IMR-90 (cell line): Measurements from ENCODE around the gene HIVEP3. TPM values are rescaled to one million over a fixed set of nuclear protein-coding genes. Genes with fewer than 3 reads are reported as not detected.

Experiments used
- ATAC-seq: fragments of 200-7000 bp; cut with Tn5 transposase; 2 replicates; pipeline ENCODE4 v1.9.1; 2020; ENCODE audit warnings: low read depth, mild to moderate bottlenecking, moderate library complexity
- BruUV-seq: library from RNA; stranded (reverse); fragments of 400-500 nt; replicated peaks from 2 replicates; lab custom pipeline; 2021; lab: Mats Ljungman, UMichigan
- CTCF ChIA-PET: fragments of 300-600 bp; formaldehyde crosslinking; extraction: SDS; loops from one replicate; lab custom pipeline; 2021; ENCODE audit warnings: antibody characterized with exemption; lab: Yijun Ruan, JAX
- POLR2A ChIA-PET: fragments of 300-600 bp; sonication (Branson Sonifier 250); formaldehyde crosslinking; loops from one replicate; lab custom pipeline; 2022; ENCODE audit warnings: antibody characterized with exemption; ENCODE audit not compliant: unreplicated experiment; lab: Charles Lee
- DNase-seq: peaks from one replicate; pipeline ENCODE4 v3.0.0; 2013
- H2AFZ ChIP-seq: replicated peaks from 2 replicates; pipeline ENCODE3; 2013; ENCODE audit warnings: low read length, mild to moderate bottlenecking; ENCODE audit not compliant: poor library complexity
- H2AK5ac ChIP-seq: 2 replicates; pipeline ENCODE4 v1.6.1; 2013; ENCODE audit warnings: low read depth, low read length, inconsistent platforms
- H2AK9ac ChIP-seq: replicated peaks from 2 replicates; pipeline ENCODE3; 2013; ENCODE audit warnings: mild to moderate bottlenecking, low read depth, low read length, moderate library complexity; ENCODE audit not compliant: poor library complexity
- H2BK120ac ChIP-seq: 2 replicates; pipeline ENCODE4 v1.6.1; 2013; ENCODE audit warnings: low read depth, low read length, inconsistent platforms
- H2BK15ac ChIP-seq: 3 replicates; pipeline ENCODE4 v1.6.1; 2013; ENCODE audit warnings: low read depth, low read length, inconsistent platforms
- H2BK20ac ChIP-seq: 2 replicates; pipeline ENCODE4 v1.6.1; 2013; ENCODE audit warnings: low read depth, mild to moderate bottlenecking, inconsistent platforms, low read length, moderate library complexity
- H2BK5ac ChIP-seq: 2 replicates; pipeline ENCODE4 v1.6.1; 2013; ENCODE audit warnings: mild to moderate bottlenecking, low read depth, low read length, inconsistent platforms; ENCODE audit not compliant: poor library complexity, severe bottlenecking
- H3K14ac ChIP-seq: replicated peaks from 2 replicates; pipeline ENCODE4 v1.6.1; 2013; ENCODE audit warnings: low read depth, low read length, inconsistent platforms
- H3K18ac ChIP-seq: 2 replicates; pipeline ENCODE4 v1.6.1; 2013; ENCODE audit warnings: low read depth, low read length, control low read depth
- H3K23ac ChIP-seq: 2 replicates; pipeline ENCODE4 v1.6.1; 2013; ENCODE audit warnings: low read depth, low read length, inconsistent platforms
- H3K27ac ChIP-seq: 2 replicates; pipeline ENCODE4 v1.5.1; 2013; ENCODE audit warnings: mild to moderate bottlenecking, control low read depth, low read length; ENCODE audit not compliant: insufficient read depth
- H3K27me3 ChIP-seq: 2 replicates; pipeline ENCODE4 v1.6.1; 2013; ENCODE audit warnings: low read length; ENCODE audit not compliant: control insufficient read depth, insufficient read depth
- H3K36me3 ChIP-seq: 2 replicates; pipeline ENCODE4 v1.6.1; 2013; ENCODE audit warnings: low read length, mixed read lengths; ENCODE audit not compliant: control insufficient read depth, insufficient read depth
- H3K4ac ChIP-seq: 2 replicates; pipeline ENCODE4 v1.6.1; 2013; ENCODE audit warnings: low read depth, low read length, inconsistent platforms
- H3K4me1 ChIP-seq: 2 replicates; pipeline ENCODE4 v1.6.1; 2013; ENCODE audit warnings: low read length, mixed read lengths; ENCODE audit not compliant: control insufficient read depth, insufficient read depth
- H3K4me2 ChIP-seq: 2 replicates; pipeline ENCODE4 v1.6.1; 2013; ENCODE audit warnings: low read depth, mild to moderate bottlenecking, control low read depth, low read length, moderate library complexity
- H3K4me3 ChIP-seq: 2 replicates; pipeline ENCODE4 v1.5.1; 2013; ENCODE audit warnings: low read depth, mild to moderate bottlenecking, control low read depth, low read length, moderate library complexity; ENCODE audit not compliant: insufficient read depth
- H3K56ac ChIP-seq: 2 replicates; pipeline ENCODE4 v1.6.1; 2013; ENCODE audit warnings: low read length, inconsistent platforms; ENCODE audit not compliant: insufficient read depth; ENCODE audit errors: extremely low read depth
- H3K79me1 ChIP-seq, 2 experiments: 2 replicates each; pipeline ENCODE4 v1.6.1; 2013; ENCODE audit warnings: low read length in 2 of 2, inconsistent platforms in 1 of 2, low read depth in 1 of 2
- H3K9ac ChIP-seq: 2 replicates; pipeline ENCODE4 v1.6.1; 2013; ENCODE audit warnings: low read depth, low read length, control low read depth
- H3K9me1 ChIP-seq: 2 replicates; pipeline ENCODE4 v1.6.1; 2013; ENCODE audit warnings: low read length, inconsistent platforms; ENCODE audit not compliant: insufficient read depth
- H3K9me3 ChIP-seq: 2 replicates; pipeline ENCODE4 v1.6.1; 2013; ENCODE audit warnings: low read length; ENCODE audit not compliant: control insufficient read depth, insufficient read depth
- H4K20me1 ChIP-seq: 2 replicates; pipeline ENCODE4 v1.6.1; 2013; ENCODE audit warnings: low read length, inconsistent platforms; ENCODE audit not compliant: insufficient read depth
- H4K5ac ChIP-seq: 2 replicates; pipeline ENCODE4 v1.6.1; 2013; ENCODE audit warnings: mild to moderate bottlenecking, low read depth, low read length, control low read depth
- H4K8ac ChIP-seq, 2 experiments: 2 replicates each; pipeline ENCODE4 v1.6.1; 2013; ENCODE audit warnings: low read depth in 2 of 2, low read length in 2 of 2, control low read depth in 1 of 2, inconsistent platforms in 1 of 2
- H4K91ac ChIP-seq: 2 replicates; pipeline ENCODE4 v1.6.1; 2013; ENCODE audit warnings: low read depth, low read length, inconsistent platforms; ENCODE audit not compliant: insufficient read depth
- MAFK ChIP-seq: IDR thresholded peaks from 2 replicates; pipeline ENCODE4 v1.6.1; 2012; ENCODE audit warnings: low read depth, low read length, improper control_type of control experiment
- NFE2L2 ChIP-seq: fragments of 150-350 bp; IDR thresholded peaks from 2 replicates; pipeline ENCODE4 v1.6.1; 2016; ENCODE audit warnings: low read depth, mild to moderate bottlenecking, low read length
- POLR2A ChIP-seq: IDR thresholded peaks from 2 replicates; pipeline ENCODE4 v1.6.1; 2012; ENCODE audit warnings: mild to moderate bottlenecking, low read depth, low read length
- RAD21 ChIP-seq: IDR thresholded peaks from 2 replicates; pipeline ENCODE4 v1.6.1; 2012; ENCODE audit warnings: low read length, improper control_type of control experiment
- RCOR1 ChIP-seq: IDR thresholded peaks from 2 replicates; pipeline ENCODE4 v1.6.1; 2012; ENCODE audit warnings: mild to moderate bottlenecking, low read length, improper control_type of control experiment; ENCODE audit not compliant: insufficient replicate concordance
- RFX5 ChIP-seq: IDR thresholded peaks from 2 replicates; pipeline ENCODE4 v1.8.0; 2012; ENCODE audit warnings: low read depth, mild to moderate bottlenecking, low read length, moderate library complexity
- WGBS, 2 experiments: methylation state at CpG; one replicate each; pipeline versions ENCODE4 v1.1.5 to v1.1.7; 2013; ENCODE audit warnings: missing lambda C conversion rate in 2 of 2; ENCODE audit not compliant: insufficient read length in 1 of 2; ENCODE audit errors: extremely low coverage in 2 of 2; 5-methylcytosine and 5-hydroxymethylcytosine counted together
- dilution Hi-C: fragments of 300-500 bp; cut with HindIII; formaldehyde crosslinking; loops from one replicate; pipeline ENCODE4 v1.14.3; 2018; ENCODE audit warnings: low sequenced_read_pairs; ENCODE audit not compliant: unreplicated experiment
- in situ Hi-C: fragments of 300-500 bp; cut with MboI; formaldehyde crosslinking; loops from 3 replicates; pipeline ENCODE4 v1.14.3; 2019; ENCODE audit warnings: low sequenced_read_pairs, inconsistent platforms, mixed read lengths
- intact Hi-C: fragments of 100-400 bp; cut with micrococcal nuclease; formaldehyde crosslinking; loops from 2 replicates; pipeline ENCODE4 v1.10.0; 2022
- polyA plus RNA-seq, 3 experiments: library from polyadenylated mRNA; depleted of rRNA; stranded (reverse); fragments of >200 nt; gene quantifications; 2 replicates each; pipeline ENCODE4 v1.2.3, GENCODE V29; 2012; ENCODE audit warnings: low replicate concordance in 1 of 3
- total RNA-seq: library from RNA; depleted of rRNA; stranded (reverse); fragments of >200 nt; gene quantifications from 2 replicates; pipeline ENCODE4 v1.2.3, GENCODE V29; 2012

HIVEP3 gene
- total and polyA plus RNA-seq, 2 of the 4 experiments (the other 2 are of a cell fraction), result 1.4 to 4.0 TPM

DNA sequence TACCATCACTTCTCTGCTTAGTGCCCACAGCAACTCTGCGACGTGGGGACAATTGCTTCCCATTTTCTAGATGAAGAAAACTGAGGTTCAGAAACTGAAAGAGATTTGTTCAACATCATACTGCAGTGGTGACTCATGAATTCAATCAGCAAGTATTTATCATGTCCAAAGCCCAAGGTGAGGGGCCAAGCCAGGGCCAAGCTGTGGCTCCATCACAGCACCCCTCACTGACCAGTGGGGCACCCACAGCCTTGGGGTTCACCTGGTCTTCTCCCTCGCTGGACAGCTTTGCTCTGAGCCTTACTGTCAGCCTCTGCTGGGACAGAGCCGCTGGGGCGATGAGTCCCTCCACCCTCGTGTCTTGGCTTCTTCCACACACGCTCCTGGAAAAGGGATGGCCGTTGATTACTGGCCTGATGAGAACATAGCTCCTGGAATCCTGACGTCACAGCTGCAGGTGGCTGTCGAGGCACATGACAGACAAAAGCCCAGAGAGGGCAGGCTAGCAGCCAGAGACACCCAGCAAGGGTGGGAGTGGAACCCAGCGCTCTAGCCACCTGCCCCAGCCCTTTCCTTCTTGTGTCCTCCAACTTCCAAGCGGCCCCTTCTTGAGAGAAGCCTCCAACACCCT, 440.5 kb downstream of the HIVEP3 start:
- ChIA-PET POLR2A (no interaction called here), CTCF (interaction anchor here (1.2 kb wide), 1 partner anchor 14 kb away, joined by 3 read pairs; no protein-coding TSS in a partner anchor)
- ATAC-seq, result no peak

More for the DNA sequence above, 440.5 kb downstream of the HIVEP3 start:
- no peak overlapping the region for H2AK9ac ChIP-seq
- WGBS, 2 experiments, result 85% methylated on average over 10 of the region's 12 CpGs; no CpG with 5 or more reads in 1 of the 2 experiments
- peaks cover 2% of the 10 kb centered on the region; the same call in 1 of the 2 replicates for H3K27me3 ChIP-seq
- no peak overlapping the region for H3K27ac ChIP-seq
- peaks cover 5% of the 10 kb centered on the region for H3K9me1 ChIP-seq
- H3K4me3 ChIP-seq, result no peak overlapping the region
- H3K9ac ChIP-seq, result no peak overlapping the region
- H3K9me3 ChIP-seq, result no peaks in the 10 kb centered on the region
- no peak overlapping the region for H3K4ac ChIP-seq
- no peaks in the 10 kb centered on the region for H3K36me3 ChIP-seq
- no peak overlapping the region for H2BK20ac ChIP-seq
- no peak for DNase-seq
- H4K91ac ChIP-seq, result no peak overlapping the region
- H3K4me1 ChIP-seq, result peaks cover 13% of the 10 kb centered on the region; the same call in 1 of the 2 replicates
- H4K8ac ChIP-seq, result no peak overlapping the region
- no peak overlapping the region for H3K4me2 ChIP-seq
- no peaks in the 10 kb centered on the region for H3K79me1 ChIP-seq
- H2AFZ ChIP-seq, result no peak overlapping the region
- BruUV-seq, result no TSS peak
- H3K56ac ChIP-seq, result no peak overlapping the region
- H2AK5ac ChIP-seq, result no peak overlapping the region
- no peak overlapping the region for H2BK15ac ChIP-seq
- no peak overlapping the region for H2BK120ac ChIP-seq
- TF ChIP-seq RFX5 (no peak), RAD21 (no peak), MAFK (no peak), NFE2L2 (no peak), POLR2A (no peak), RCOR1 (no peak)
- in situ Hi-C loops (no loop called here), intact Hi-C loops (no loop called here), dilution Hi-C loops (no loop called here)
- no peak overlapping the region for H3K23ac ChIP-seq
- no peak overlapping the region for H3K14ac ChIP-seq
- H4K20me1 ChIP-seq, result no peaks in the 10 kb centered on the region
- H3K18ac ChIP-seq, result no peak overlapping the region
- H2BK5ac ChIP-seq, result no peak overlapping the region
- H4K5ac ChIP-seq, result no peak overlapping the region
